CD8-positive, alpha-beta memory T cell (primary cell): Measurements from ENCODE around the gene MRPL37. TPM values are rescaled to one million over a fixed set of nuclear protein-coding genes. Genes with fewer than 3 reads are reported as not detected.

Experiments
- CTCF ChIA-PET: fragments of 350-600 bp; sonication (Branson Sonifier 250); formaldehyde crosslinking; loops from one replicate; lab custom pipeline; 2021; ENCODE audit warnings: antibody characterized with exemption; lab: Charles Lee
- POLR2A ChIA-PET: fragments of 350-600 bp; sonication (Branson Sonifier 250); formaldehyde crosslinking; loops from one replicate; lab custom pipeline; 2021; ENCODE audit warnings: antibody characterized with exemption; lab: Charles Lee
- DNase-seq, 5 donors: peaks; one replicate each; pipeline versions ENCODE4 v3.0.0 to v3.0.0-alpha.2; 2020 to 2022; ENCODE audit warnings: mixed read lengths in 1 of 5
- H3K27ac ChIP-seq: one replicate; pipeline ENCODE4 v1.7.0; 2013; ENCODE audit warnings: low read depth, mild to moderate bottlenecking, low read length, moderate library complexity
- H3K27me3 ChIP-seq: 2 replicates; pipeline ENCODE4 v1.7.0; 2013; ENCODE audit warnings: low read length, mild to moderate bottlenecking; ENCODE audit not compliant: insufficient read depth, poor library complexity, severe bottlenecking
- H3K36me3 ChIP-seq: 2 replicates; pipeline ENCODE4 v1.7.0; 2013; ENCODE audit warnings: mild to moderate bottlenecking, low read length, moderate library complexity; ENCODE audit not compliant: insufficient read depth
- H3K4me1 ChIP-seq: 2 replicates; pipeline ENCODE4 v1.7.0; 2013; ENCODE audit warnings: mild to moderate bottlenecking, low read length, moderate library complexity; ENCODE audit not compliant: insufficient read depth
- H3K4me3 ChIP-seq: 2 replicates; pipeline ENCODE4 v1.7.0; 2013; ENCODE audit warnings: mild to moderate bottlenecking, low read length
- H3K9me3 ChIP-seq: 2 replicates; pipeline ENCODE4 v1.7.0; 2013; ENCODE audit warnings: mild to moderate bottlenecking, low read length
- H3K27ac Mint-ChIP-seq, 8 donors: one replicate each; pipeline ENCODE4 v1.8.0; 2020 to 2021; ENCODE audit warnings: mixed read lengths in 8 of 8, mild to moderate bottlenecking in 6 of 8, inconsistent platforms in 3 of 8, moderate library complexity in 3 of 8
- H3K27me3 Mint-ChIP-seq, 2 donors: one replicate each; pipeline ENCODE4 v1.8.0; 2020 to 2021; ENCODE audit warnings: mixed read lengths in 2 of 2, mild to moderate bottlenecking in 1 of 2, moderate library complexity in 1 of 2
- H3K36me3 Mint-ChIP-seq, 3 donors: one replicate each; pipeline ENCODE4 v1.8.0; 2020 to 2021; ENCODE audit warnings: mixed read lengths in 3 of 3, inconsistent platforms in 1 of 3, mild to moderate bottlenecking in 1 of 3
- H3K4me1 Mint-ChIP-seq, 3 donors: one replicate each; pipeline ENCODE4 v1.8.0; 2020 to 2021; ENCODE audit warnings: mixed read lengths in 3 of 3, inconsistent platforms in 1 of 3, mild to moderate bottlenecking in 1 of 3
- H3K4me3 Mint-ChIP-seq, 7 donors: one replicate each; pipeline ENCODE4 v1.8.0; 2020 to 2021; ENCODE audit warnings: mixed read lengths in 7 of 7, mild to moderate bottlenecking in 6 of 7, moderate library complexity in 4 of 7, inconsistent platforms in 2 of 7
- H3K9me3 Mint-ChIP-seq, 5 donors: one replicate each; pipeline ENCODE4 v1.8.0; 2020 to 2022; ENCODE audit warnings: mixed read lengths in 5 of 5, mild to moderate bottlenecking in 3 of 5, moderate library complexity in 2 of 5, inconsistent platforms in 1 of 5
- polyA plus RNA-seq: library from polyadenylated mRNA; unstranded; fragments of 300-500 nt; fragmentation: Illumina TruSeq; gene quantifications from one replicate; pipeline ENCODE4 v1.2.3, GENCODE V29; 2021
- total RNA-seq, 2 experiments: library from RNA; stranded (reverse); gene quantifications; one replicate each; pipeline ENCODE4 v1.2.3, GENCODE V29; 2021

MRPL37 gene
- total and polyA plus RNA-seq, 3 experiments from 2014 or later = 58.8 to 229 (median 226) TPM

DNA sequence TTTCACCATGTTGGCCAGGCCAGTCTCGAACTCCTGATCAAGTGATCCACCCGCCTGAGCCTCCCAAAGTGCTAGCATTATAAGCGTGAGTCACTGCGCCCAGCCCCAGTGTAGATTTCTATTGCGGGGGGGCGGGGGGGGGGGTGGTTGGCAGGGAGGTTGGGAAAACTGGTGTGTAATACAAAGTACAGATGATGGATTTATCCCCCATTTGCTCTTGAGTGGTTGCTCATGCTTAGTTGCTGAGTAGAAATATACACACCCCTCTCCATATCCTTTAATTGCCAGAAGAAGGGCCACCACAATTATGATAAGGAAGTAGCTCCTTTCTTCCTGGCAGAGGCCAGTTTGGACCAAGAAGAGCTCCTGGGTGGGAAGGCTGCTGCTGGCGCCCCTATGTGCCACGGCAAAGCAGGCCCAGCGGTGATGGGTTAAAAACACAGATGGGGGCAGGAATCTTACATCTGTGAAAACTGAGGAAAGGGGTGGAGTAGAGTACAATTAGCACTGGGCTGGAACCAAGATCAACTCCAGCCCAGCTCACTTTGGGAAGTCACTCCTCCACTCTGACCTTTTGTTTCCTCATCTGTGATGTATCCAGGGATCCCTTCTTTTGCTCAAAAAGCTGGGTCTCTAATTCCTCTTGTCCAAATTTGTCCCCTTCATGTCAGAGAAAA lies 55.2 kb downstream of the MRPL37 start:
- H3K9me3 ChIP-seq = no peaks in the 10 kb centered on the region
- H3K36me3 Mint-ChIP-seq = peaks cover 0 to 54% (median 3%) of the 10 kb centered on the region in 3 donors
- H3K27me3 ChIP-seq = no peaks in the 10 kb centered on the region
- POLR2A ChIA-PET = no interaction called here
- no peak overlapping the region for H3K4me3 ChIP-seq
- no peaks in the 10 kb centered on the region for H3K9me3 Mint-ChIP-seq
- peak overlapping the region in 2 of 8 donors; percentile 57 to 69 for H3K27ac Mint-ChIP-seq
- H3K4me1 ChIP-seq = no peaks in the 10 kb centered on the region
- no peak overlapping the region for H3K4me3 Mint-ChIP-seq
- H3K4me1 Mint-ChIP-seq = peaks cover 0 to 22% (median 16%) of the 10 kb centered on the region in 3 donors
- H3K27me3 Mint-ChIP-seq = peaks cover 0 to 1% of the 10 kb centered on the region in 2 donors
- no peaks in the 10 kb centered on the region for H3K36me3 ChIP-seq
- DNase-seq = no peak
- no peak overlapping the region for H3K27ac ChIP-seq
- CTCF ChIA-PET = interaction anchor here (1.2 kb wide), 1 partner anchor 14 kb away, joined by 5 read pairs; no protein-coding TSS in a partner anchor

DNA sequence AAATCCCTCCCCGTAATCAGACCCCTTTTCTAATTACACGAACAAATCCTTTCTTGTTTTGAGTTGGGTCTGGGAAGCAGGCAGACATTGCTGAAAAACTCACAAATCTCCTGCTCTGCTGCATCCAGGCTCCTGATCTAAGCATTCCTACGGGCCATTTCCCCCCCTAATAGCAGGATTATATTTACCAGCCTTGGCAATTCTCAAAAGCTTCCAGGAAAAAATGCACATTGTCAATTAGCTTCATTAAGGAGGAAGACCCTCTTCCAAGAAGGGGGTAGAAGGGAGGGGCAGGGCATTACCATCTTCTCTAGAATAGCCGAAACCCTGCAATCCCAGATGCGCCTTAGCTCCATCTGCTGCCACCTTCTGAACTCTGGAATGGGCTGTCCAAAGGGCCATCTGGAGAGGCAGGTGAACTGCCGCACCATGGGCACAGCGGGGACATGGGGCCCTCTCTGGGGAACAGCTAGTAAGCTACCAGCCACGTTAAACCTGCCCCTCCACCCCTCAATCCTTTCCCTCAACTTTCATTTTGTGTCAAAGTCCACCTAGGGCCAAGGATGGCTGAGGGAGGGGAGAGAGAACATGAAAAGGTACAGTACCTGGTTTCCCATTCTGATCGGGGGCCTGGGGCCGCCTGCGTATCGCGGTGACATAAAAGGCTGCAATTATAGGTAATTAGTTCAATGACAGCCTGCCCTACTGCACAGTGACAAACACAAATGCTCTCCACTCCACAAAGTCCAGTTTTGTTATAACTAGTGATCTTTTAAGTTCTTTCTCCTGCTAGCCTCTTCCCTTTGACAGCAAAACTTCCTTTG lies 56.8 kb downstream of the MRPL37 start:
- Mint-ChIP-seq H3K4me3 (no peak overlapping the region), H3K4me1 (peaks cover 3 to 22% (median 20%) of the 10 kb centered on the region in 3 donors), H3K27me3 (peaks cover 0 to 1% of the 10 kb centered on the region in 2 donors), H3K36me3 (peaks cover 0 to 47% (median 3%) of the 10 kb centered on the region in 3 donors), H3K27ac (peak overlapping the region in 1 of 8 donors; percentile 56), H3K9me3 (no peaks in the 10 kb centered on the region)
- POLR2A ChIA-PET = no interaction called here
- no peak for DNase-seq
- Histone ChIP-seq H3K27me3 (no peaks in the 10 kb centered on the region), H3K9me3 (no peaks in the 10 kb centered on the region), H3K36me3 (no peaks in the 10 kb centered on the region), H3K27ac (no peak overlapping the region), H3K4me1 (no peaks in the 10 kb centered on the region), H3K4me3 (no peak overlapping the region)
- CTCF ChIA-PET = no interaction called here

DNA sequence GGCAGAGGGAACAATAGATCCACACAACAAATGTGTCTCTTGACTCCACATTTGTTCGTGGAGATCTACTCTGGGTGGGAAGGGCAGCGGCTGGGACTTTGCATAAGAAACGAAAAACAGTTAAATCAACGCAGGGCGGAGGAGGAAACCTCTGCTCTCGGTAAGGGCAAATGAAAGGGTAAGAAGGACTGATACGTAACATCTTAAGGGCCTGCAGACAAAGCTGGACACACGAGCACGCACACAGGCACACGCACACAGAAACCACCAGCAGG lies 57.3 kb downstream of the MRPL37 start:
- H3K27me3 Mint-ChIP-seq = peaks cover 0 to 1% of the 10 kb centered on the region in 2 donors
- POLR2A ChIA-PET = no interaction called here

DNA sequence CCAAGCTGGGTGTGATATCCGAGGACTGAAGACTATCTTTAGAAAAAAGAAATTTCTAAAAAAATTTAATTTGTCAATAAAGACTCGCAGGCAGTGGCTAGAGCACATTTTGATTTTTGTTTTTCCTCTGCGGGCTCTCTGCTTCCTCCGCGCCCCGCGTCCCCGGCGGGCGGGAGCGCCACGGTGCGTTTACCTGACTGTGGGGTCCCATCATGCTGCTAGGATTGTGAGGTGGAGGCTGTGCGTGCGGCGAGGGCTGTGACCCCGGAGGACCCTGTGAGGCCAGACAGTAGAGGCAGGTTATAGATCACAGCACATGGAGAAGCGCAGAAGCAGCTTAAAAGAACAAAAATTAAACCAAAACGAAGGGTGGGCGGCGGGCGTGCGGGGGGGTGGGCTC lies 57.9 kb downstream of the MRPL37 start:
- POLR2A ChIA-PET = no interaction called here
- no peak overlapping the region for H3K27ac Mint-ChIP-seq
- H3K4me1 Mint-ChIP-seq = peaks cover 3 to 17% (median 17%) of the 10 kb centered on the region in 3 donors
- Histone ChIP-seq H3K9me3 (no peaks in the 10 kb centered on the region), H3K27ac (no peak overlapping the region), H3K27me3 (no peaks in the 10 kb centered on the region), H3K36me3 (no peaks in the 10 kb centered on the region), H3K4me1 (no peaks in the 10 kb centered on the region), H3K4me3 (no peak overlapping the region)
- H3K9me3 Mint-ChIP-seq = no peaks in the 10 kb centered on the region
- DNase-seq = no peak
- CTCF ChIA-PET = no interaction called here
- H3K4me3 Mint-ChIP-seq = no peak overlapping the region
- H3K36me3 Mint-ChIP-seq = peaks cover 0 to 40% (median 3%) of the 10 kb centered on the region in 3 donors
- H3K27me3 Mint-ChIP-seq = peaks cover 0 to 1% of the 10 kb centered on the region in 2 donors

More for the DNA sequence above, 57.3 kb downstream of the MRPL37 start:
- H3K4me1 ChIP-seq = no peaks in the 10 kb centered on the region
- no peaks in the 10 kb centered on the region for H3K27me3 ChIP-seq
- H3K36me3 ChIP-seq = no peaks in the 10 kb centered on the region
- H3K9me3 Mint-ChIP-seq = no peaks in the 10 kb centered on the region
- H3K4me3 ChIP-seq = no peak overlapping the region
- no peak overlapping the region for H3K4me3 Mint-ChIP-seq
- H3K27ac ChIP-seq = no peak overlapping the region
- H3K4me1 Mint-ChIP-seq = peaks cover 3 to 22% (median 20%) of the 10 kb centered on the region in 3 donors
- H3K9me3 ChIP-seq = no peaks in the 10 kb centered on the region
- CTCF ChIA-PET = no interaction called here
- H3K27ac Mint-ChIP-seq = peak overlapping the region in 1 of 8 donors; percentile 94
- H3K36me3 Mint-ChIP-seq = peaks cover 0 to 44% (median 3%) of the 10 kb centered on the region in 3 donors
- no peak for DNase-seq

DNA sequence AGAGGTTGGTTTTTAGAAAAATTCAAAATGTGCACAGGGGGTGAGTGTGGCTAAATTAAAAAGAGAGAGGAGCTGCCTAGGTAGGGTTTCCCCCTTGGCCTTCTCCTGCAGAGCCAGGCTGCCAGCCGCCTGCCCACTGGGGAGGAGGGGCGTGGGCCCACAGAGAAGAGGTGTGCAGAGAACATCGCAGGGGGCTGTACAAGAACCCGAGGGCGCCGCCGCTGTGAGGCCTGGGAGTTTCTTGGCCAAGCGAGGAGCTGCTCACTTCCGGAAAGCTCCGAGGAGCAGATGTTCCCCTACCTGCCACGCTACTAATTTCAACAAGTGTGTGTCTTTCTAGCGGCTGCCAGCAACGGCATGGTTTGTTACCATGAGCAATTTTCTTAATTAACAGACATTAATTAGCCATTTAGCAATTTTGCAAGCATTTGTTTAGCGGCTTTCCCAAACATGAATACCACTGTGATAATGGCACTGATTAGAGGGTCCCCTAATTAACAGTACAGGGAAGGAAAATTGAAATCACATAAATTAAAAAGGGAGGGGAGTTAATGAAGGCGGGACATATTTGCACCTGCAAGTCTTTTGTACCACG lies 59.7 kb downstream of the MRPL37 start:
- Mint-ChIP-seq H3K4me1 (peaks cover 6 to 21% (median 9%) of the 10 kb centered on the region in 3 donors), H3K36me3 (peaks cover 0 to 34% (median 3%) of the 10 kb centered on the region in 3 donors), H3K27me3 (peaks cover 0 to 1% of the 10 kb centered on the region in 2 donors), H3K9me3 (no peaks in the 10 kb centered on the region), H3K4me3 (no peak overlapping the region), H3K27ac (peak overlapping the region in 1 of 8 donors; percentile 36)
- no peaks in the 10 kb centered on the region for H3K4me1 ChIP-seq
- CTCF ChIA-PET = no interaction called here
- POLR2A ChIA-PET = no interaction called here
- H3K27ac ChIP-seq = no peak overlapping the region
- no peaks in the 10 kb centered on the region for H3K9me3 ChIP-seq
- DNase-seq = no peak
- H3K4me3 ChIP-seq = no peak overlapping the region
- H3K27me3 ChIP-seq = no peaks in the 10 kb centered on the region
- no peaks in the 10 kb centered on the region for H3K36me3 ChIP-seq

DNA sequence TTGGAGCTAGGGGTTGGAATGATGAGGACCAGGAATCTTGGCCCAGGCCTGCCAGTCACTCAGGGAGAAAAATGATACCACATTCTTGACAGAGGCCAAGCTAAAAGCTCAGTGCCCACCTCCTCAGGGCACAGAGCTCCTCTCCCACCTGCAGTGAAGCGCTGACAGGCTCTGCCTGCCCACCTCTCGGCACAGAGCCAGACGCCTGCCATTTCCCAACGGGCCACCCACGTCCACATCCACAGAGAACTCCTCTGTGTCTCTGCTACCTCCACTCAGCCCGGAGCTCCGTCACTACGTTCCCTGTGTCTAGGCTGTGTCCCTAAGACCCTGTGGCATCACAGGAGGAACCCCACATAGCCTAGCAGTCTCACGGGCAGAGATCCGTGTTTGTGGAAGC lies 60.8 kb downstream of the MRPL37 start:
- no peak overlapping the region for H3K4me3 Mint-ChIP-seq
- peaks cover 0 to 1% of the 10 kb centered on the region in 2 donors for H3K27me3 Mint-ChIP-seq
- ChIA-PET POLR2A (no interaction called here), CTCF (interaction anchor here (0.6 to 0.7 kb wide), 2 partner anchors 81 to 229 kb away, joined by 3 read pairs; no protein-coding TSS in a partner anchor)
- H3K4me1 Mint-ChIP-seq = peaks cover 11 to 28% (median 14%) of the 10 kb centered on the region in 3 donors
- Histone ChIP-seq H3K36me3 (no peaks in the 10 kb centered on the region), H3K27me3 (no peaks in the 10 kb centered on the region), H3K4me1 (no peaks in the 10 kb centered on the region), H3K27ac (no peak overlapping the region), H3K9me3 (no peaks in the 10 kb centered on the region), H3K4me3 (no peak overlapping the region)
- H3K9me3 Mint-ChIP-seq = no peaks in the 10 kb centered on the region
- peaks cover 0 to 34% (median 3%) of the 10 kb centered on the region in 3 donors for H3K36me3 Mint-ChIP-seq
- DNase-seq = no peak
- no peak overlapping the region for H3K27ac Mint-ChIP-seq

DNA sequence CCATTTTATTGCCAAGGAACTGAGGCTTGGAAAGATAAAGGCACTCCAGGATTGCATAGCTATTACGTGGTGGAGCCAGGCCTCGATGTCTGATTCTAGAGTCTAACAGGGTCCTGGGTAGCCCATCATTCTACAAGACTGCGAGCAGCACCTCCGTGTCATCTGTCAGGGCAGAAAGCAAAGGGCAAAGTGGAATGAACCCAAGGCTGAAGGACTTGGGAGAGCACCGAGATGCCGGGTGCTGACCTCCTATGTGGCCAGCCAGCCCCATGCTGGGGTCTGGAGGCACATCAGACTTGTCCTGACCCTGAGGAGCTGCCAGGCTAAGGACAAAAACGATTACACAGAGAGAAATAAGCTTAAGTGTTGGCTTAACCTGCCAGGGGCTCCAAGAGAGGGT lies 62.3 kb downstream of the MRPL37 start:
- H3K4me1 Mint-ChIP-seq = peaks cover 17 to 25% (median 17%) of the 10 kb centered on the region in 3 donors
- H3K27ac Mint-ChIP-seq = peak overlapping the region in 1 of 8 donors; percentile 58
- CTCF ChIA-PET = interaction anchor here (0.7 kb wide), 1 partner anchor 227 kb away, joined by 3 read pairs; no protein-coding TSS in a partner anchor

More for the DNA sequence above, 62.3 kb downstream of the MRPL37 start:
- Histone ChIP-seq H3K36me3 (no peaks in the 10 kb centered on the region), H3K27me3 (no peaks in the 10 kb centered on the region), H3K9me3 (no peaks in the 10 kb centered on the region), H3K27ac (no peak overlapping the region), H3K4me1 (no peaks in the 10 kb centered on the region), H3K4me3 (no peak overlapping the region)
- Mint-ChIP-seq H3K4me3 (no peak overlapping the region), H3K27me3 (peaks cover 0 to under 1% of the 10 kb centered on the region in 2 donors), H3K9me3 (no peaks in the 10 kb centered on the region), H3K36me3 (peaks cover 0 to 29% (median 0%) of the 10 kb centered on the region in 3 donors)
- POLR2A ChIA-PET = no interaction called here
- no peak for DNase-seq
